HG03135 (cell line): ENCODE results near the gene MED12L.
A peak's percentile ranks its signal among the peaks of the same experiment; 100 is the strongest.
"Not testable (repeated sequence)": the region's sequence is repeated elsewhere in the genome, so short reads cannot be mapped to it uniquely, and the experiment has no call there.

Experiments
- ATAC-seq: cut with Tn5 transposase; IDR thresholded peaks from one replicate; pipeline ENCODE4 v1.9.1; 2021; ENCODE audit warnings: mild to moderate bottlenecking, moderate library complexity; ENCODE audit not compliant: unreplicated experiment

The MED12L gene

DNA sequence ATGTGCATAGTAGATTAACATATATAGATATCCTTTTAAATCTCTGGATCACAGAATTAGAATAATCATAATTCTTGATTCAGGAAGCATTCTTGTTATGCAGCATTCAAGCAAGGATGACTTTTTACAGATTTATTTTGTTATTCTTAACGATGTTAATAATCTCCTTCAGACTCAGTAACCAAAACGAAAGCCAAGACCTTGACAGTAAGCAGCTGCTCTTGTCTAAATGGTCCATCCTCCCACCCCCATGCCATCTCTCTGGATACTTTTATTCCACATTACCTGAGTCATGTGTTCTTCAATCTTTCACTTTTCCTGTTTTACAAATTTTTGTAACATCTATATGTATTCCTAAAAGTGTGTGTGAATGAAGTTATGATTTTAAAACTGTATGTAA lies 150.9 kb downstream of the MED12L start:
- no peak for ATAC-seq

GRCh38 chr3:151236736-151237135 lies 151.3 kb downstream of the MED12L start:
- ATAC-seq, result no peak

DNA sequence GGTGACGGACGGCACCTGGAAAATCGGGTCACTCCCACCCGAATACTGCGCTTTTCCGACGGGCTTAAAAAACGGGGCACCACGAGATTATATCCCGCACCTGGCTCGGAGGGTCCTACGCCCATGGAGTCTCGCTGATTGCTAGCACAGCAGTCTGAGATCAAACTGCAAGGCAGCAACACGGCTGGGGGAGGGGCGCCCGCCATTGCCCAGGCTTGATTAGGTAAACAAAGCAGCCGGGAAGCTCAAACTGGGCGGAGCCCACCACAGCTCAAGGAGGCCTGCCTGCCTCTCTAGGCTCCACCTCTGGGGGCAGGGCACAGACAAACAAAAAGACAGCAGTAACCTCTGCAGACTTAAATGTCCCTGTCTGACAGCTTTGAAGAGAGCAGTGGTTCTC lies 156.5 kb downstream of the MED12L start:
- not testable (repeated sequence) for ATAC-seq

GRCh38 chr3:151248772-151249337 lies 163.4 kb downstream of the MED12L start:
- ATAC-seq, result no peak

DNA sequence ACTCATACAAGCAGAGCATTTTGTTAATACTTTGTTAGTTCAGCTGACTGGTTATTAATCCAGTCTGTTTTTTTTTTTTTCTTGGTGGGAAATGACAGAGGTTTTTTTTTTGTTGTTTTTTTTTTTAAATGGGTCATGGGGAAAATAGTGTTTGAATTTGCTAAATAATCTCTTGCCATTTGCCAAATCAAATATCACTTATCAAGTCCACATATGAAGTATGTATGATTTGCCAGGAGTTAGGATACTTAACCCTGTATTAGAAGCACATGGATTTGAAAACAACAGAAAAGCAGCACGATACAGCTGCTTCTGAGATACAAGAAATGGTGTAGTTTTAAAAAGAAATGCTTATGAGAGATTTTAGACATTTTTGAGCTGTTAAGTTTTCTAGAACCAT lies 171.3 kb downstream of the MED12L start:
- no peak for ATAC-seq

GRCh38 chr3:151259664-151260063 lies 174.2 kb downstream of the MED12L start:
- no peak for ATAC-seq

DNA sequence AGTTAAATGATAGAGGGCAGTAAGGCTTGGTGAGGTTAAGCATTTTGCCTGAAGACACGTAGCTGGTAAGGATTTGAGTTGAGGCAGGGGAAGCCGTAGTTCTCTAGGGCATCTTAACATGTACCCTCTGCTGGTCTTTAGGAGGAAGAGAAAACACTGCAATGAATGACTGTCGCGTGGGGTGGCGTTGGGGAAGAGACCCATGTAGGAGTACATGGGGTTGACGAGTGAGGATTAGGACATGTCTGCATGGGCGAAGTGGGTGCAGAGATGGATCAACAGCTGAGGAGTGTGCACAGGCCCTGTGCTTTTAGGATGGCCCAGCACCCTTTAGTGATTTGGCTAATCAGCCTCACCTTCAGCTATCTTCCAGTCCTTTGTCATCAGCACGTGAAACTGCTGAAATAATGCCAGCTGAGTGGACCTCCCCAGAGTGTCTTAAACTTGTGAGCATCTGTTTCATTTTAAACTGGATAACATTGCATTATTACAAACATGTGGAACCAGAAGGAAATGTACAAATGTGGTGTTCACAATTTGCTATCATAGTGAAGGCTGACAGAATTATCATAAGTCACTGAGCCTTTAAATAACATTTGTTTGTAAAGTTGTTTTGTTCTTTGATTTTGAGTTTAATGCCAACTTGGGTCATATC lies 177.5 kb downstream of the MED12L start:
- no peak for ATAC-seq

DNA sequence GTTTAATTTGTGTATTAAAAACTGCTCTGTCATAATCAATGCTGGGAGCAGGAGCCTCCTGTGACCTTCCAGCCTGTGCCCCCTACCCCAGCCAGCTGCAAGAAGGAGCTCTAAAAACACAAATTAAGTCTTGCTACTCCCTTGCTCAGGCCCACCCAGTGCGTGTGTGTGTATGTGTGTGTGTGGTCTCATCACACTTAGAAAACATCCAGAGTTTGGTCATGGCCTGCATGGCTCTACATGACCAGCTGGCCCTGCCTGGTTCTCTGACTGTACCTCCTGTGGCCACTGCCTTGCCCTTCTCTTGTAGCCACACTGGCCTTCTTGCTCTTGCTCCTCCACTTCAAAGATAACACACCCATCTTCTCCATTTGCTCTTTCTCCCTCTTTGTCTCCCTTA lies 179.1 kb downstream of the MED12L start:
- no peak for ATAC-seq

- no peak for ATAC-seq
Measured at GRCh38 chr3:151265166-151265565, 179.7 kb downstream of the MED12L start.

DNA sequence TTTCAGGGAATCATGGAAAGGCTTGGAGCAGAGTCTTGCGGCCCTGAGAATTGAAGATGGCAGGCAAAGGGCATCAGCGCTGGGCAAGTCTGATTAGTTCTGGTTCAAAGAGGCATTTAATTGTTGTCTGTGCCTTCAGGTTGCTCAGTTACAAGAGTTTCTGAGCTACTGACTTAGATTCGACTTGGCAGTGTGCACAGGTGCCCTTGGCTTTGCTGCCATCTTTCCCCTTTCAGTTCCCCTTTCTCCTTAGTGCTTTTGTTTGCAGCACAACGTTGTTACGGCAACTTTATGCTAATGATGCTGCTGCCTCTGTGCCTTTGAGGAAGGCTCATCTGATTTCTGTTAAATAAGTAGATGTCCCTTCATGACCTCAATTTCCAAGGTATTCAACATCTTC lies 180.4 kb downstream of the MED12L start:
- ATAC-seq, result peak; percentile 96

- no peak for ATAC-seq
Measured at GRCh38 chr3:151267066-151267465, 181.6 kb downstream of the MED12L start.

DNA sequence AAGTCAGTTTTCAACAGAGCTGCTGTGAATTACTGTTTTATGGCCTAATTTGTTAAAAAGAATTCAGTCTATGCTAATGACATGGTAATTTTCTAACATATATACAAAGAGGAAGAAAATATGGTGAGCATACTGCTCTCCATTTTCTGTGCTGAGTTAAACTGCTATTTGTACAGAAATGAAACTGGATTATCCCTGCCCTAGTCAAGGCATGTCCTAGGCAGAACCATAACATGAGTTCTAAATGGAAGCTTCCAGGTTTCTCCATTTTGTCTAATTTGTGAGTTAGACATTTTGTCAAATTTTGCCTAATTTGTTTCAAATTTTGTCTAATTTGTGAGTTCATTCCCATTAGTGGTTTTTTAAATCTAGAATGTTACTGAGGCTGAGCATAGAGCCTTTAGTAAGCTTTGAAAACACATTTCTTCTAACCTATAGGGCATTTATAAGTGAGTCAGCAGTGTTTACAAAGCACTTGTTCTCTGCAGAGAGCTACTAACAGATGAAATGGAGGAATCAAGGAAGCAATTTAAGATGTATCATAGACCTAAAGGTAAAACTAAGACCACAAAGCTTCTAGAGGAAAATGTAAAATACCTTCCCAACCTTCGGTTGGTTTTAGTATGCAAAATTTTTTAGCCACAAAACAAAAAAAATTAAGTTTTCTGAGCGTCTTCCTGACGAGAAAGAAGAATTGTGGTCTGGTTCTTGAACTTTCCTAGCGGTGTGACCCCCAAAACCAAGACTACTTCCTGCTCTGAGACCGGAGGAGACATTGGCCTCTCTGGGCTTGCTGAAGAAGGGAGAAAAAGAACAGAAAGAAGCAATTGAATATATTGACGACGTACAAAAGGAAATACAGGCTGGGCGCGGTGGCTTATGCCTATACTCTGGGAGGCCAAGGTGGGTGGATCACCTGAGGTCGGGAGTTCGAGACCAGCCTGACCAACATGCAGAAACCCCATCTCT lies 183.1 kb downstream of the MED12L start:
- peak; percentile 43 for ATAC-seq

DNA sequence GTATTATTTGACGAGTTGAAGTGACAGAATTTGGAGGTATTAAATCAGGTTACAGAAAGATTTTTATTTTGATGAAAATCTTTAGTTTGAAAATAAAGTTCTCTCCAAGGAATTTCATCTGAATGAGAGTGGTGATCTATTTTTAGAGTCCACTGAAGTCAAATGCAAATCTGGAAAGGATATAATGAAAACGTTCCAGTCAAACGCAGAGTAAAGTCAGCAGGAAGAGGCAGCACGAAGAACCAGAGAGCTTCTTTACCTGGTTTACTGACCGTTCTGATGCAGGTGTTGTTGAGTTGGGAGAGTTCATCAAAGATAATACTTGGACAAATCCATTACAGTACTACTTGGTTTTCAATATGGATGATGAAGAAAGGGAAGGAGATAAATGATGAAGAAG lies 184.2 kb downstream of the MED12L start:
- no peak for ATAC-seq

DNA sequence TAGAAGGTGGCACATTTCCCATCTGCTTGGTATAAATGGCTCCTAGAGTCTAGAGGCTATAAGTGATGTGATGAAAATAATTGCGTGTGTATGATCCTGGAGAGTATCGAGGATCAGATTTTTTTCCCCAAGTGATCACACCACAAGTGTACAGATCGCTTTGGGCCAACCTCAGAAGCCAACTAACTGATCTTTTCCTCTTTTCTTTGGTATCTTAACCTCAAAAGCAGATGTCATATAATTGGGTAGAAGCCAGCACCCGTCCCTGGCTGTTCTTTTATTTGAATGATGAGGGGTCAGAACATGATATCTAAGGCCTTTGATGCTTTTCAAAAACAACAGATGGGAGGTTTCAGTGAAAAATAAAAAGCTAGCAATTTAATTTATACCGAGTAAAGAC lies 189.6 kb downstream of the MED12L start:
- no peak for ATAC-seq

- peak; percentile 20 for ATAC-seq
Measured at GRCh38 chr3:151276038-151276686, 190.7 kb downstream of the MED12L start.

DNA sequence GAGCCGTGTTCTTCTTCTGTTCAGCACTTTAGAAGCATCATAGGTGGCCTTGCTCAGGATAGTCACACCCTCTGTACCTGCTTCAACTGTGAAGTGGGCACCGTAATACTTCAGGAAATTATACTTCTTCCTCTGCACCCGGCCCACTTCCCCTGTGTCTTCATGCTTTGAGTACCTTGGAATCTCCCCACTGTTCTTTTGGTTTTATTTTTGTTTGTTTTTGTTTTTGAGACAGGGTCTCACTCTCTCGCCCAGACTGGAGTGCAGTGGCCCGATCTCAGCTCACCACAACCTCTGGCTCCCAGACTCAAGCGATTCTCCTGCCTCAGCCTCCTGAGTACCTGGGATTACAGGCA lies 191.2 kb downstream of the MED12L start:
- ATAC-seq, result peak; percentile 56

DNA sequence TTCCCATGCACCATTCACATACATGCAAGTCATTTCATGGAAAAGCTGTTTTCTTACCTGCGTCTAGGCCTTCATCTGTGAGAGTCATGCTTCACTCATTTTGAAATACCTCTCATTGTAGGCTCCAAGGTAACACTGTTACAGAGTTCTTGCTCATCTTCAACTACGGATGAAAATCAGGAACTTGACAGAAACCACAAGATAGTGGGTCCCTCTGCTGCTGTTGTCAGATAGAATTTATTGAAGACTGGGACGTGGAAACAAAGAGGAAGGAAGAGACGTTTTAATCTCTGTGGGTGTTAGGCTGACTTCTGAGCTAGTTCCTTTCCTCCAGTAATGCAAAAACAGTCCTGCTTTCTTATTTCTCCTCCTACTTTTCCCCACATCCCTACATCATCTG lies 192.8 kb downstream of the MED12L start, which contains the start of gene P2RY14:
Gene P2RY14 (minus strand): TSS at position 313 of the 400 bp plus-strand sequence. CDS start 64,226 bp downstream, outside the sequence.
- ATAC-seq, result no peak

GRCh38 chr3:151281671-151282324 lies 196.3 kb downstream of the MED12L start:
- no peak for ATAC-seq

- peak; percentile 53 for ATAC-seq
Measured at GRCh38 chr3:151282921-151283320, 197.5 kb downstream of the MED12L start.

DNA sequence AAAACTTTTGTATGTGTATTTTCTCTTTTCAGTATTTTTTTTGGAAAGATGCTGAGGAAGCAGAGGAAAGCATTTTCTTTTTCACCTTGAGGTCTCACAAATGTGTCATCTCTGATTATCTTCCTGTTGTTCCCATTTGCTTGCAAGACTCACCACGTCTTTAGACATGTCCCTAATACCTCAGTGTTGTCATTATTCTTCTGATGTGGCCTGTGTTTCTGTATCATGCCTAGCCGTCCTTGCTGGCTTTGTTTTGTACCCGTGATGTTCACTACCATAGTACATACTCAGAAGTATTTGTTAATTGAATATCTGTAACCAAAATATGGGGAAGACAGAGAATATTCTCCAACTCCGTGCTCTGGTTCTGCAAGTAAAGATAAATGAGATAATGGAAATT lies 197.9 kb downstream of the MED12L start:
- ATAC-seq, result no peak
